Cardiac fibroblast (primary cell): ENCODE measurements around the gene CLDN19.
"Not testable (repeated sequence)": the region's sequence is repeated elsewhere in the genome, so short reads cannot be mapped to it uniquely, and the experiment has no call there.

Source experiments
- DNase-seq, 2 donors: peaks; one replicate each; pipeline versions ENCODE4 v3.0.0 to v3.0.0-alpha.2; 2010; ENCODE audit warnings: low read depth in 2 of 2
- H3K4me3 ChIP-seq, 2 donors: replicated peaks in 1 of 2; 1 replicate in 1 of 2; 2 replicates in 1 of 2; pipeline ENCODE4 v1.5.1; 2011; ENCODE audit warnings: low read depth in 2 of 2, low read length in 2 of 2, mild to moderate bottlenecking in 2 of 2, moderate library complexity in 1 of 2
- CTCF ChIP-seq: IDR thresholded peaks from one replicate; pipeline ENCODE4 v1.5.1; 2011; ENCODE audit warnings: low read depth, mild to moderate bottlenecking, low read length, inconsistent platforms

CLDN19 gene

GRCh38 chr1:42730988-42731387 lies 9.0 kb downstream of the CLDN19 start:
- DNase-seq, result peak in 1 of 2 donors; percentile 26

GRCh38 chr1:42730002-42730401 lies 10.0 kb downstream of the CLDN19 start:
- no peak for TF ChIP-seq CTCF
- no peak for DNase-seq
- H3K4me3 ChIP-seq, result no peak overlapping the region

More at GRCh38 chr1:42730988-42731387, 9.0 kb downstream of the CLDN19 start:
- TF ChIP-seq CTCF, result no peak
- no peak overlapping the region for H3K4me3 ChIP-seq

GRCh38 chr1:42725820-42726219 lies 14.2 kb downstream of the CLDN19 start:
- DNase-seq, H3K4me3 ChIP-seq: not testable (repeated sequence)

GRCh38 chr1:42723511-42723910 lies 16.5 kb downstream of the CLDN19 start:
- no peak for DNase-seq
- H3K4me3 ChIP-seq, result no peak overlapping the region
- TF ChIP-seq CTCF, result no peak

- not testable (repeated sequence) for DNase-seq
Measured at GRCh38 chr1:42722403-42722802, 17.6 kb downstream of the CLDN19 start.

GRCh38 chr1:42721926-42722325 lies 18.1 kb downstream of the CLDN19 start:
- no peak overlapping the region for H3K4me3 ChIP-seq
- TF ChIP-seq CTCF, result no peak
- DNase-seq, result no peak

More at GRCh38 chr1:42722403-42722802, 17.6 kb downstream of the CLDN19 start:
- not testable (repeated sequence) for H3K4me3 ChIP-seq

GRCh38 chr1:42720868-42721267 lies 19.2 kb downstream of the CLDN19 start:
- H3K4me3 ChIP-seq, result no peak overlapping the region
- DNase-seq, result no peak
- TF ChIP-seq CTCF, result no peak

- H3K4me3 ChIP-seq, DNase-seq: not testable (repeated sequence)
Measured at GRCh38 chr1:42714441-42714840, 25.6 kb downstream of the CLDN19 start.
